Endothelial cell of umbilical vein (primary cell): ENCODE results near the gene ISY1. TPM values are rescaled to one million over a fixed set of nuclear protein-coding genes. Genes with fewer than 3 reads are reported as not detected.

Experiments
- BruUV-seq: library from RNA; stranded (reverse); fragments of 400-500 nt; replicated peaks from 2 replicates; lab custom pipeline; 2021; lab: Mats Ljungman, UMichigan
- CTCF ChIA-PET: fragments of 300-600, 350-600 bp; sonication (Branson Sonifier 250); formaldehyde crosslinking; loops from one replicate; lab custom pipeline; 2021; ENCODE audit warnings: antibody characterized with exemption, inconsistent platforms; lab: Charles Lee
- POLR2A ChIA-PET: fragments of 300-600, 350-600 bp; sonication (Branson Sonifier 250); formaldehyde crosslinking; loops from one replicate; lab custom pipeline; 2021; ENCODE audit warnings: antibody characterized with exemption, inconsistent platforms; lab: Charles Lee
- DNase-seq: peaks from one replicate; pipeline ENCODE4 v3.0.0-alpha.2; 2011; ENCODE audit warnings: low read depth, low spot score
- FAIRE-seq: peaks from 2 replicates; lab custom pipeline; 2011; peaks lifted over from hg19 to GRCh38; lab: Jason Lieb, UNC
- H2AFZ ChIP-seq: 2 replicates; pipeline ENCODE4 v1.6.0; 2012; ENCODE audit warnings: low read depth, low read length, control low read depth, inconsistent platforms
- H3K27ac ChIP-seq: 2 replicates; pipeline ENCODE4 v1.5.1; 2011; ENCODE audit warnings: low read depth, mild to moderate bottlenecking, control low read depth, low read length, moderate library complexity; ENCODE audit not compliant: insufficient read depth
- H3K27me3 ChIP-seq, 2 experiments: 2 replicates each; pipeline versions ENCODE4 v1.6.0 to v1.6.1; 2011; ENCODE audit warnings: low read length in 2 of 2, mixed read lengths in 1 of 2; ENCODE audit not compliant: control insufficient read depth in 2 of 2, insufficient read depth in 2 of 2
- H3K36me3 ChIP-seq, 2 experiments: 2 replicates in 1 of 2; 3 replicates in 1 of 2; pipeline ENCODE4 v1.5.1; 2011; ENCODE audit warnings: low read length in 2 of 2, mild to moderate bottlenecking in 1 of 2, moderate library complexity in 1 of 2; ENCODE audit not compliant: control insufficient read depth in 2 of 2, insufficient read depth in 2 of 2; ENCODE audit errors: extremely low read depth in 1 of 2
- H3K4me1 ChIP-seq: 3 replicates; pipeline ENCODE4 v1.5.1; 2011; ENCODE audit warnings: mild to moderate bottlenecking, low read length; ENCODE audit not compliant: control insufficient read depth, insufficient read depth; ENCODE audit errors: extremely low read depth
- H3K4me2 ChIP-seq: 2 replicates; pipeline ENCODE4 v1.6.1; 2011; ENCODE audit warnings: low read length, control low read depth, mixed read lengths; ENCODE audit not compliant: insufficient read depth
- H3K4me3 ChIP-seq, 3 experiments: fragments of 200-600 bp in 1 of 3; sonication (generic), shearing (Covaris generic) in 1 of 3; replicated peaks in 1 of 3; 2 replicates each; pipeline ENCODE4 v1.5.1; 2011 to 2016; ENCODE audit warnings: control low read depth in 3 of 3, low read length in 3 of 3, mild to moderate bottlenecking in 2 of 3, inconsistent platforms in 1 of 3, low read depth in 1 of 3, moderate library complexity in 1 of 3; ENCODE audit not compliant: insufficient read depth in 1 of 3
- H3K79me2 ChIP-seq: 2 replicates; pipeline ENCODE4 v1.6.0; 2012; ENCODE audit warnings: low read length, inconsistent platforms; ENCODE audit not compliant: control insufficient read depth, insufficient read depth
- H3K9ac ChIP-seq: replicated peaks from 2 replicates; pipeline ENCODE3; 2011; ENCODE audit warnings: low read length, control low read depth; ENCODE audit not compliant: insufficient read depth; ENCODE audit errors: extremely low read depth
- H3K9me1 ChIP-seq: replicated peaks from 3 replicates; pipeline ENCODE4 v1.6.0; 2011; ENCODE audit warnings: mild to moderate bottlenecking, low read length; ENCODE audit not compliant: control insufficient read depth, insufficient read depth; ENCODE audit errors: extremely low read depth
- H3K9me3 ChIP-seq: replicated peaks from 2 replicates; pipeline ENCODE4 v1.5.1; 2012; ENCODE audit warnings: low read length, inconsistent platforms; ENCODE audit not compliant: control insufficient read depth, insufficient read depth
- H4K20me1 ChIP-seq: replicated peaks from 2 replicates; pipeline ENCODE3; 2011; ENCODE audit warnings: mild to moderate bottlenecking, low read length; ENCODE audit not compliant: control insufficient read depth, insufficient read depth; ENCODE audit errors: extremely low read depth
- CTCF ChIP-seq, 2 donors: IDR thresholded peaks; 1 replicate in 1 of 2; 2 replicates in 1 of 2; pipeline ENCODE4 v1.5.1; 2011; ENCODE audit warnings: low read length in 2 of 2, mild to moderate bottlenecking in 2 of 2, moderate library complexity in 2 of 2, control low read depth in 1 of 2, inconsistent platforms in 1 of 2, low read depth in 1 of 2; ENCODE audit not compliant: insufficient read depth in 1 of 2; ENCODE audit errors: extremely low read depth in 1 of 2
- EZH2 ChIP-seq: IDR thresholded peaks from 2 replicates; pipeline ENCODE4 v1.6.1; 2012; ENCODE audit warnings: borderline replicate concordance, low read depth, mild to moderate bottlenecking, moderate library complexity, low read length, inconsistent platforms; ENCODE audit not compliant: severe bottlenecking
- FOS ChIP-seq: IDR thresholded peaks from 2 replicates; pipeline ENCODE4 v1.6.1; 2011; ENCODE audit warnings: mild to moderate bottlenecking, low read length, moderate library complexity, borderline replicate concordance; ENCODE audit not compliant: insufficient read depth
- JUN ChIP-seq: IDR thresholded peaks from 2 replicates; pipeline ENCODE4 v1.6.1; 2011; ENCODE audit warnings: borderline replicate concordance, low read depth; ENCODE audit not compliant: insufficient read length, insufficient read depth
- MYC ChIP-seq: IDR thresholded peaks from one replicate; pipeline ENCODE4 v1.6.1; 2011; ENCODE audit warnings: mild to moderate bottlenecking, low read depth, low read length
- POLR2AphosphoS5 ChIP-seq: IDR thresholded peaks from 2 replicates; pipeline ENCODE4 v1.6.1; 2012; ENCODE audit warnings: low read depth, mild to moderate bottlenecking, control low read depth, low read length, moderate library complexity; ENCODE audit not compliant: insufficient read depth
- dilution Hi-C: fragments of 300-500 bp; cut with MboI; formaldehyde crosslinking; loops from one replicate; pipeline ENCODE4 v1.15.0; 2019; ENCODE audit warnings: low sequenced_read_pairs; ENCODE audit not compliant: extremely low pct_ligation_motif_present
- intact Hi-C: fragments of 100-400 bp; cut with micrococcal nuclease; formaldehyde crosslinking; loops from one replicate; pipeline ENCODE4 v1.10.0; 2022
- polyA plus RNA-seq, 4 experiments: library from polyadenylated mRNA; depleted of rRNA in 3 of 4; stranded (reverse) in 3 of 4; unstranded in 1 of 4; fragments of >200 nt; gene quantifications; 2 replicates each; pipeline versions ENCODE4 v1.2.1 to v1.2.3, GENCODE V29; 2011 to 2012; ENCODE audit warnings: missing spikeins in 1 of 4
- total RNA-seq: library from RNA; stranded (reverse); gene quantifications from 2 replicates; pipeline ENCODE4 v1.2.3, GENCODE V29; 2021

The ISY1 gene
- total and polyA plus RNA-seq, 2 donors (not counting 3 experiments of a cell fraction or from before 2014, with no cell fraction given) = 50.7 to 59.4 TPM

GRCh38 chr3:129104498-129105079, 56.3 kb downstream of the ISY1 start:
- TF ChIP-seq POLR2AphosphoS5 (no peak), CTCF (IDR thresholded peaks at IDR 0.05; ENCODE audit: extremely low read depth in 1 of 2, insufficient read depth in 1 of 2, low read depth in 1 of 2, low read length in 2 of 2) (no peak), MYC (no peak), JUN (no peak), EZH2 (no peak), FOS (no peak)
- peaks cover 0 to 15% of the 10 kb centered on the region in 2 experiments for H3K36me3 ChIP-seq
- no peaks in the 10 kb centered on the region for H3K9me3 ChIP-seq
- H3K9me1 ChIP-seq = no peaks in the 10 kb centered on the region
- H3K27me3 ChIP-seq = no peaks in the 10 kb centered on the region
- dilution Hi-C loops (loop anchor here (25.0 kb wide), 1 partner anchor 192 kb away; no protein-coding TSS in a partner anchor), intact Hi-C loops (no loop called here)
- peaks cover 2% of the 10 kb centered on the region for H4K20me1 ChIP-seq
- no peaks in the 10 kb centered on the region for H3K4me1 ChIP-seq
- ChIA-PET POLR2A (no interaction called here), CTCF (interaction anchor here (1.2 kb wide), 1 partner anchor 51 kb away, joined by 7 read pairs; no protein-coding TSS in a partner anchor)
- no TSS peak for BruUV-seq
- no peak overlapping the region for H3K9ac ChIP-seq
- FAIRE-seq (no peak), DNase-seq (no peak)
- H2AFZ ChIP-seq = no peak overlapping the region
- peaks cover 3% of the 10 kb centered on the region for H3K79me2 ChIP-seq
- H3K27ac ChIP-seq = no peak overlapping the region
- H3K4me2 ChIP-seq = no peak overlapping the region
- no peak overlapping the region for H3K4me3 ChIP-seq
